WTC11 (cell line): ENCODE results near the gene PKP3. TPM values are rescaled to one million over a fixed set of nuclear protein-coding genes. Genes with fewer than 3 reads are reported as not detected.

Experiments
- ATAC-seq: fragments of 200-7000 bp; cut with Tn5 transposase; 2 replicates; pipeline ENCODE4 v1.10.0; 2021; ENCODE audit warnings: mild to moderate bottlenecking, moderate library complexity
- CTCF ChIA-PET: fragments of 300-600 bp; sonication (Branson Sonifier 250); formaldehyde crosslinking; loops from one replicate; lab custom pipeline; 2021; ENCODE audit warnings: antibody characterized with exemption; lab: Charles Lee
- POLR2A ChIA-PET: fragments of 350-600 bp; sonication (Branson Sonifier 250); formaldehyde crosslinking; loops from one replicate; lab custom pipeline; 2021; ENCODE audit warnings: antibody characterized with exemption; lab: Charles Lee
- DNase-seq: peaks from one replicate; pipeline ENCODE4 v3.0.0; 2021; ENCODE audit warnings: low spot score
- H3K27ac Mint-ChIP-seq: 2 replicates; pipeline ENCODE4 v1.8.0; 2021; ENCODE audit warnings: mixed read lengths
- H3K27me3 Mint-ChIP-seq: 2 replicates; pipeline ENCODE4 v1.8.0; 2021; ENCODE audit warnings: low read depth, mild to moderate bottlenecking, moderate library complexity, mixed read lengths
- H3K36me3 Mint-ChIP-seq: 2 replicates; pipeline ENCODE4 v1.8.0; 2021; ENCODE audit warnings: mixed read lengths
- H3K4me1 Mint-ChIP-seq: 2 replicates; pipeline ENCODE4 v1.8.0; 2022; ENCODE audit warnings: mixed read lengths
- H3K4me3 Mint-ChIP-seq: 2 replicates; pipeline ENCODE4 v1.8.0; 2021; ENCODE audit warnings: mild to moderate bottlenecking, moderate library complexity, mixed read lengths
- H3K9me3 Mint-ChIP-seq: 2 replicates; pipeline ENCODE4 v1.8.0; 2021; ENCODE audit warnings: mixed read lengths
- IRF2 ChIP-seq: sonication (generic); formaldehyde crosslinking; IDR thresholded peaks from 2 replicates; pipeline ENCODE4 v1.8.0; 2022; ENCODE audit warnings: low read depth, missing genetic modification reagents, borderline replicate concordance
- NFE2L1 ChIP-seq: sonication (generic); formaldehyde crosslinking; IDR thresholded peaks from 2 replicates; pipeline ENCODE4 v1.8.1; 2023; ENCODE audit warnings: missing genetic modification reagents
- NFYB ChIP-seq: sonication (generic); formaldehyde crosslinking; conservative IDR thresholded peaks from 2 replicates; pipeline ENCODE4 v1.8.0; 2022; ENCODE audit warnings: low read depth, missing genetic modification reagents
- NR1H2 ChIP-seq: sonication (generic); formaldehyde crosslinking; IDR thresholded peaks from 2 replicates; pipeline ENCODE4 v1.9.0; 2021; ENCODE audit warnings: mild to moderate bottlenecking, moderate library complexity, missing genetic modification reagents
- NR2C2 ChIP-seq: sonication (generic); formaldehyde crosslinking; IDR thresholded peaks from 2 replicates; pipeline ENCODE4 v1.8.0; 2022; ENCODE audit warnings: mild to moderate bottlenecking, missing genetic modification reagents
- OVOL2 ChIP-seq: fragments of 250-450 bp; sonication (Bioruptor Pico); IDR thresholded peaks from 2 replicates; pipeline ENCODE4 v1.9.0; 2021; ENCODE audit warnings: mild to moderate bottlenecking, borderline replicate concordance
- SP1 ChIP-seq: sonication (generic); formaldehyde crosslinking; conservative IDR thresholded peaks from 2 replicates; pipeline ENCODE4 v1.8.1; 2022; ENCODE audit warnings: missing genetic modification reagents
- ZNF232 ChIP-seq: sonication (generic); formaldehyde crosslinking; IDR thresholded peaks from 2 replicates; pipeline ENCODE4 v1.8.0; 2022; ENCODE audit warnings: mild to moderate bottlenecking, missing genetic modification reagents
- ZNF317 ChIP-seq: sonication (generic); formaldehyde crosslinking; IDR thresholded peaks from 2 replicates; pipeline ENCODE4 v1.8.1; 2023; ENCODE audit warnings: low read depth, mild to moderate bottlenecking, moderate library complexity, missing genetic modification reagents, borderline replicate concordance
- ZNF671 ChIP-seq: fragments of 250-450 bp; sonication (Bioruptor Pico); IDR thresholded peaks from 2 replicates; pipeline ENCODE4 v1.8.0; 2021; ENCODE audit warnings: mild to moderate bottlenecking
- total RNA-seq: library from RNA; stranded (reverse); gene quantifications from 3 replicates; pipeline ENCODE4 v1.2.3, GENCODE V29; 2021
- TF ChIP-seq, protein P1 (sequence below): fragments of 250-450 bp; sonication (Bioruptor Pico); IDR thresholded peaks from 2 replicates; pipeline ENCODE4 v1.9.0; 2021; ENCODE audit warnings: moderate library complexity, mild to moderate bottlenecking, inconsistent platforms, borderline replicate concordance
- TF ChIP-seq, protein P2 (sequence below): fragments of 250-450 bp; sonication (Bioruptor Pico); IDR thresholded peaks from 2 replicates; pipeline ENCODE4 v1.9.0; 2021; ENCODE audit warnings: mild to moderate bottlenecking, borderline replicate concordance
- TF ChIP-seq, protein P3 (sequence below): fragments of 250-450 bp; sonication (Bioruptor Pico); conservative IDR thresholded peaks from 2 replicates; pipeline ENCODE4 v1.9.0; 2021; ENCODE audit warnings: mild to moderate bottlenecking
- TF ChIP-seq, protein P4 (sequence below): fragments of 250-450 bp; sonication (Bioruptor Pico); IDR thresholded peaks from 2 replicates; pipeline ENCODE4 v2.1.2; 2022; ENCODE audit warnings: mild to moderate bottlenecking, moderate library complexity
- TF ChIP-seq, protein P5 (sequence below): sonication (generic); formaldehyde crosslinking; IDR thresholded peaks from 2 replicates; pipeline ENCODE4 v1.8.1; 2022; ENCODE audit warnings: low read depth, missing genetic modification reagents, borderline replicate concordance
- TF ChIP-seq, protein P6 (sequence below): sonication (generic); formaldehyde crosslinking; conservative IDR thresholded peaks from 2 replicates; pipeline ENCODE4 v1.8.1; 2023; ENCODE audit warnings: mild to moderate bottlenecking, low read depth, missing genetic modification reagents, moderate library complexity

Gene PKP3
- total RNA-seq, 1 experiment from 2014 or later: 17.3 TPM

DNA sequence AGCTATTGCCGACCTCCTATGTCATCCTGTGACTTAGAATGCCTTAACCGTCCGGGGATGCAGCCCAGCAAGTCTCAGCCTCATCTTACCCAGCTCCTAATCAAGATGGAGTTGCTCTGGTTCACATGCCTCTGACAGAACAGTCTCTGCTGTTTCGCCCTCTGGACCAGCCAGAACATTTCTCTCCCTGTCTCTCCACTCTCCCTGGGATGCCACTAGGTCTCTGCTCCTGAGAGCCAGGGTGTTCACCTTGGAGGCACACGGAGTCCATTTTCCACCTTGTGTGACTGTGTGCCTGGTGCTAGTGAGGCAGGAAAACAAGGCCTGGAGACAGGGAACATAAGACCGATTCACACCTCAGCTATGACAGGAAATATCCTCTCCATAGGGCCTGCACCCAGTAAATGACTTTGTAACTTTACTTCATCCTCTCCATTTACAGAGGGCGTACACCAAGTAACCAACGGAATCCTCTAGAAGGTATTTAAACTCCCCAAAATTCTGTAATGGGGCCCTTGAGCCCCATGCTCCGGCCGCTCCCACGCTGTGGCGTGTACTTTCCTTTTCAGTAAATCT is 41.5 kb upstream of the PKP3 start:
- ChIA-PET POLR2A (no interaction called here), CTCF (interaction anchor here (0.5 to 3.9 kb wide), 4 partner anchors 18 to 111 kb away, joined by 3 to 38 read pairs (median 4); no protein-coding TSS in a partner anchor)
- no peak overlapping the region for H3K4me3 Mint-ChIP-seq
- no peak for ATAC-seq
- H3K4me1 Mint-ChIP-seq: peaks cover 38% of the 10 kb centered on the region
- TF ChIP-seq NFYB: no peak
- no peak for TF ChIP-seq ZNF232 (CRISPR knock-in tag)
- no peak for TF ChIP-seq SP1 (CRISPR knock-in tag)
- TF ChIP-seq, protein P1, sequence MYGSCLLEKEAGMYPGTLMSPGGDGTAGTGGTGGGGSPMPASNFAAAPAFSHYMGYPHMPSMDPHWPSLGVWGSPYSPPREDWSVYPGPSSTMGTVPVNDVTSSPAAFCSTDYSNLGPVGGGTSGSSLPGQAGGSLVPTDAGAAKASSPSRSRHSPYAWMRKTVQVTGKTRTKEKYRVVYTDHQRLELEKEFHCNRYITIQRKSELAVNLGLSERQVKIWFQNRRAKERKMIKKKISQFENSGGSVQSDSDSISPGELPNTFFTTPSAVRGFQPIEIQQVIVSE (CRISPR knock-in tag): no peak
- TF ChIP-seq ZNF317 (CRISPR knock-in tag): no peak
- no peak for TF ChIP-seq IRF2 (CRISPR knock-in tag)
- TF ChIP-seq, protein P2, sequence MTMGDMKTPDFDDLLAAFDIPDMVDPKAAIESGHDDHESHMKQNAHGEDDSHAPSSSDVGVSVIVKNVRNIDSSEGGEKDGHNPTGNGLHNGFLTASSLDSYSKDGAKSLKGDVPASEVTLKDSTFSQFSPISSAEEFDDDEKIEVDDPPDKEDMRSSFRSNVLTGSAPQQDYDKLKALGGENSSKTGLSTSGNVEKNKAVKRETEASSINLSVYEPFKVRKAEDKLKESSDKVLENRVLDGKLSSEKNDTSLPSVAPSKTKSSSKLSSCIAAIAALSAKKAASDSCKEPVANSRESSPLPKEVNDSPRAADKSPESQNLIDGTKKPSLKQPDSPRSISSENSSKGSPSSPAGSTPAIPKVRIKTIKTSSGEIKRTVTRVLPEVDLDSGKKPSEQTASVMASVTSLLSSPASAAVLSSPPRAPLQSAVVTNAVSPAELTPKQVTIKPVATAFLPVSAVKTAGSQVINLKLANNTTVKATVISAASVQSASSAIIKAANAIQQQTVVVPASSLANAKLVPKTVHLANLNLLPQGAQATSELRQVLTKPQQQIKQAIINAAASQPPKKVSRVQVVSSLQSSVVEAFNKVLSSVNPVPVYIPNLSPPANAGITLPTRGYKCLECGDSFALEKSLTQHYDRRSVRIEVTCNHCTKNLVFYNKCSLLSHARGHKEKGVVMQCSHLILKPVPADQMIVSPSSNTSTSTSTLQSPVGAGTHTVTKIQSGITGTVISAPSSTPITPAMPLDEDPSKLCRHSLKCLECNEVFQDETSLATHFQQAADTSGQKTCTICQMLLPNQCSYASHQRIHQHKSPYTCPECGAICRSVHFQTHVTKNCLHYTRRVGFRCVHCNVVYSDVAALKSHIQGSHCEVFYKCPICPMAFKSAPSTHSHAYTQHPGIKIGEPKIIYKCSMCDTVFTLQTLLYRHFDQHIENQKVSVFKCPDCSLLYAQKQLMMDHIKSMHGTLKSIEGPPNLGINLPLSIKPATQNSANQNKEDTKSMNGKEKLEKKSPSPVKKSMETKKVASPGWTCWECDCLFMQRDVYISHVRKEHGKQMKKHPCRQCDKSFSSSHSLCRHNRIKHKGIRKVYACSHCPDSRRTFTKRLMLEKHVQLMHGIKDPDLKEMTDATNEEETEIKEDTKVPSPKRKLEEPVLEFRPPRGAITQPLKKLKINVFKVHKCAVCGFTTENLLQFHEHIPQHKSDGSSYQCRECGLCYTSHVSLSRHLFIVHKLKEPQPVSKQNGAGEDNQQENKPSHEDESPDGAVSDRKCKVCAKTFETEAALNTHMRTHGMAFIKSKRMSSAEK: no peak
- no peak for TF ChIP-seq ZNF671 (CRISPR knock-in tag)
- no peaks in the 10 kb centered on the region for H3K36me3 Mint-ChIP-seq
- no peak for DNase-seq
- peaks cover 5% of the 10 kb centered on the region for H3K27me3 Mint-ChIP-seq
- peaks cover 5% of the 10 kb centered on the region; the same call in 1 of the 2 replicates for H3K9me3 Mint-ChIP-seq
- H3K27ac Mint-ChIP-seq: peak overlapping the region; percentile 80

DNA sequence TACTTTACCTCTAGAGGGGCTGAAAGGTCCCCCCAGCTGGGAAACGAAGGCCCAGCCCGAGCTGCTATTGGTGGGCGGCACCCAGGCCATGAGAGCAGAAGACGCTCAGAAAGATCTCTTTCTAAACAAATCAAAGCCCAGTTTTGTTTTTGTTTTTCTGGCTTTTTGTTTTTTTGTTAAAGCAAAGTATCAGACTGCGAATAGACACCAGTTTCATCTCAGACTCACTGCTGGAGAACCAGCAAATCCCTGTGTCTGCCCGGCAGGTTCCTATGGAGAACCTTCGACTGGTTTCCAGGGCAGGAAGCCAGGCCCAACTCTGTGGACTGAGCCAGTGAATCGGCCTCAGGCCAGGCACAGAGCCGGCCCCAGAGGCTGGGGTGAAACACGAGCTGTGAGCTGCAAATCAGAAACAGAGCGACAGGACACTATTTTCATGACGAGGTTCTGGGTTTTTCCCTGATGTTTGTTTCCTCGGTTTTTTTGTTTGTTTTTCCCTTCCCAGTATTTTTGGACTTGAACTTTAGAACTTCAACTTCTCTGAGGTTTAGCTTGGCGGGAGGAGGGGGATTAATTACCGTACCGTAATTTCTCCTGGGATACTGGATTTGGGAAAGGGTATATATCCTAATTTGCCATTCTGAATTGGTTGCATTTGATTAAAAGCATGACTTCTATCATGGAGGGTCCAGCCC is 40.7 kb upstream of the PKP3 start:
- DNase-seq (no peak), ATAC-seq (peak; percentile 46)
- peaks cover 5% of the 10 kb centered on the region for H3K27me3 Mint-ChIP-seq
- CTCF ChIA-PET: interaction anchor here (0.5 to 3.9 kb wide), 6 partner anchors 13 to 110 kb away, joined by 3 to 38 read pairs (median 4); no protein-coding TSS in a partner anchor
- peaks cover 38% of the 10 kb centered on the region for H3K4me1 Mint-ChIP-seq
- H3K4me3 Mint-ChIP-seq: no peak overlapping the region
- TF ChIP-seq NR2C2 (CRISPR knock-in tag) (no peak), NR1H2 (CRISPR knock-in tag) (no peak), OVOL2 (no peak), ZNF671 (CRISPR knock-in tag) (no peak), NFE2L1 (CRISPR knock-in tag) (no peak)
- TF ChIP-seq, protein P3, sequence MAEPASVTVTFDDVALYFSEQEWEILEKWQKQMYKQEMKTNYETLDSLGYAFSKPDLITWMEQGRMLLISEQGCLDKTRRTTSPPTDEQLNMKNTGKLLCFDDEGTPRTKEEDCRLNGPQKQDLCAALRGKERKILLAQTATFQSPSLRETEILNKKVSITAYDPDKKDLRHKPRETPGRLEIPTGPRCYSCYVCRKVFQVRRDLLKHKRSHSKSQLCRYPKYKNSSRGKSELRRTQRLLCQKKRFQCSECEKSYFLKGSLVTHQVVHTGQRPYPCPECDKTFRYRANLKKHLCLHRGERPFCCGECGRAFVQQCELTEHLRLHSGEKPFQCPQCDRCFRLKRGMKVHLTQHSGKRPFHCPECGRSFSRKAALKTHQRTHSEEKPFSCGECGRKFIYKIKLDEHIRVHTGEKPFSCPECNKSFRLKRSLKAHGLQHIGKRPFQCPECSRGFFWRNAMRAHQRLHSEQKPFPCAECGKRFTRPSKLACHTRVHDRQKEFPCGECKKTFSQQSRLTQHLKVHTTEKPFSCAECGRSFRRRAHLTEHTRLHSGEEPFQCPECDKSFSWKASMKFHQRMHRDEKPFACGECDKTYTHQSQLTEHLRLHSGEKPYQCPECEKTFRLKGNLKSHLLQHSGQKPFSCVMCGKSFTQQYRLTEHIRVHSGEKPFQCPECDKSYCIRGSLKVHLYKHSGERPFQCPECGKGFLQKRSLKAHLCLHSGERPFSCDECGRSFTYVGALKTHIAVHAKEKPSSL (CRISPR knock-in tag): no peak
- TF ChIP-seq, protein P4, sequence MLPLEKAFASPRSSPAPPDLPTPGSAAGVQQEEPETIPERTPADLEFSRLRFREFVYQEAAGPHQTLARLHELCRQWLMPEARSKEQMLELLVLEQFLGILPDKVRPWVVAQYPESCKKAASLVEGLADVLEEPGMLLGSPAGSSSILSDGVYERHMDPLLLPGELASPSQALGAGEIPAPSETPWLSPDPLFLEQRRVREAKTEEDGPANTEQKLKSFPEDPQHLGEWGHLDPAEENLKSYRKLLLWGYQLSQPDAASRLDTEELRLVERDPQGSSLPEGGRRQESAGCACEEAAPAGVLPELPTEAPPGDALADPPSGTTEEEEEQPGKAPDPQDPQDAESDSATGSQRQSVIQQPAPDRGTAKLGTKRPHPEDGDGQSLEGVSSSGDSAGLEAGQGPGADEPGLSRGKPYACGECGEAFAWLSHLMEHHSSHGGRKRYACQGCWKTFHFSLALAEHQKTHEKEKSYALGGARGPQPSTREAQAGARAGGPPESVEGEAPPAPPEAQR (CRISPR knock-in tag): no peak
- TF ChIP-seq, protein P1 (CRISPR knock-in tag): no peak
- TF ChIP-seq, protein P5, sequence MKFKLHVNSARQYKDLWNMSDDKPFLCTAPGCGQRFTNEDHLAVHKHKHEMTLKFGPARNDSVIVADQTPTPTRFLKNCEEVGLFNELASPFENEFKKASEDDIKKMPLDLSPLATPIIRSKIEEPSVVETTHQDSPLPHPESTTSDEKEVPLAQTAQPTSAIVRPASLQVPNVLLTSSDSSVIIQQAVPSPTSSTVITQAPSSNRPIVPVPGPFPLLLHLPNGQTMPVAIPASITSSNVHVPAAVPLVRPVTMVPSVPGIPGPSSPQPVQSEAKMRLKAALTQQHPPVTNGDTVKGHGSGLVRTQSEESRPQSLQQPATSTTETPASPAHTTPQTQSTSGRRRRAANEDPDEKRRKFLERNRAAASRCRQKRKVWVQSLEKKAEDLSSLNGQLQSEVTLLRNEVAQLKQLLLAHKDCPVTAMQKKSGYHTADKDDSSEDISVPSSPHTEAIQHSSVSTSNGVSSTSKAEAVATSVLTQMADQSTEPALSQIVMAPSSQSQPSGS (CRISPR knock-in tag): no peak
- TF ChIP-seq, protein P6, sequence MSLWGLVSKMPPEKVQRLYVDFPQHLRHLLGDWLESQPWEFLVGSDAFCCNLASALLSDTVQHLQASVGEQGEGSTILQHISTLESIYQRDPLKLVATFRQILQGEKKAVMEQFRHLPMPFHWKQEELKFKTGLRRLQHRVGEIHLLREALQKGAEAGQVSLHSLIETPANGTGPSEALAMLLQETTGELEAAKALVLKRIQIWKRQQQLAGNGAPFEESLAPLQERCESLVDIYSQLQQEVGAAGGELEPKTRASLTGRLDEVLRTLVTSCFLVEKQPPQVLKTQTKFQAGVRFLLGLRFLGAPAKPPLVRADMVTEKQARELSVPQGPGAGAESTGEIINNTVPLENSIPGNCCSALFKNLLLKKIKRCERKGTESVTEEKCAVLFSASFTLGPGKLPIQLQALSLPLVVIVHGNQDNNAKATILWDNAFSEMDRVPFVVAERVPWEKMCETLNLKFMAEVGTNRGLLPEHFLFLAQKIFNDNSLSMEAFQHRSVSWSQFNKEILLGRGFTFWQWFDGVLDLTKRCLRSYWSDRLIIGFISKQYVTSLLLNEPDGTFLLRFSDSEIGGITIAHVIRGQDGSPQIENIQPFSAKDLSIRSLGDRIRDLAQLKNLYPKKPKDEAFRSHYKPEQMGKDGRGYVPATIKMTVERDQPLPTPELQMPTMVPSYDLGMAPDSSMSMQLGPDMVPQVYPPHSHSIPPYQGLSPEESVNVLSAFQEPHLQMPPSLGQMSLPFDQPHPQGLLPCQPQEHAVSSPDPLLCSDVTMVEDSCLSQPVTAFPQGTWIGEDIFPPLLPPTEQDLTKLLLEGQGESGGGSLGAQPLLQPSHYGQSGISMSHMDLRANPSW (CRISPR knock-in tag): no peak
- H3K9me3 Mint-ChIP-seq: peaks cover 5% of the 10 kb centered on the region; the same call in 1 of the 2 replicates
- no peaks in the 10 kb centered on the region for H3K36me3 Mint-ChIP-seq
- H3K27ac Mint-ChIP-seq: peak overlapping the region; percentile 80
- POLR2A ChIA-PET: no interaction called here
